Measurements from ENCODE around the gene MEGF11. TPM values are rescaled to one million over a fixed set of nuclear protein-coding genes. Genes with fewer than 3 reads are reported as not detected.
"Not testable (repeated sequence)": the region's sequence is repeated elsewhere in the genome, so short reads cannot be mapped to it uniquely, and the experiment has no call there.

The MEGF11 gene
- total and polyA plus RNA-seq, 10 donors: 0.02 to 0.61 (median 0.23) TPM; not detected in 4

GRCh38 chr15:66249605-66250174 is 3.9 kb downstream of the MEGF11 start:
- intact Hi-C loops (cut with DNase I; ENCODE audit: low total_unique reads): no loop called here

DNA sequence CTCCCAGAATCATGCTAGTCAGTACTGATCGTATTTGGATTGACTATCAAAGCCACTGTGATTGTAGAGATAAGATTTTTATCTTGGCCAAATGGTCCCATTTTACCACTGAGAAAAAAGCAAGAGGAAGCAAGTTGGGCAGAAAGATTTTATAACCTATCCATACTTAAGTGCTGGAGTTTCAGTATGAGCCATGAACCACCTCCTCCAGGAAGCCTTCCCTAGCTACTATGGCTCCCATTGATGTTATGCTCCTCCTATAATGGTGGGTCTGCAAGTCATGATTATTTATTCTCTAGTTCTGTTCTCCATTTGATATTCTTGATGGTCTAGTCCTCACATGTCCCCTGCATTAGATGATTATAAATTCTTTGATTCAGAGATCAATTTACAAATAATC is 6.6 kb downstream of the MEGF11 start:
- intact Hi-C loops (cut with DNase I; ENCODE audit: low total_unique reads): no loop called here
- Histone ChIP-seq H3K4me1 (peaks cover 3 to 9% (median 6%) of the 10 kb centered on the region in 6 donors), H3K27me3 (replicated peaks in 1 of 7) (peaks cover 0 to 52% (median 10%) of the 10 kb centered on the region in 7 donors), H3K36me3 (no peaks in the 10 kb centered on the region), H3K4me3 (no peak overlapping the region), H3K27ac (no peak overlapping the region), H3K9me3 (no peaks in the 10 kb centered on the region)
- TF ChIP-seq, protein P1, sequence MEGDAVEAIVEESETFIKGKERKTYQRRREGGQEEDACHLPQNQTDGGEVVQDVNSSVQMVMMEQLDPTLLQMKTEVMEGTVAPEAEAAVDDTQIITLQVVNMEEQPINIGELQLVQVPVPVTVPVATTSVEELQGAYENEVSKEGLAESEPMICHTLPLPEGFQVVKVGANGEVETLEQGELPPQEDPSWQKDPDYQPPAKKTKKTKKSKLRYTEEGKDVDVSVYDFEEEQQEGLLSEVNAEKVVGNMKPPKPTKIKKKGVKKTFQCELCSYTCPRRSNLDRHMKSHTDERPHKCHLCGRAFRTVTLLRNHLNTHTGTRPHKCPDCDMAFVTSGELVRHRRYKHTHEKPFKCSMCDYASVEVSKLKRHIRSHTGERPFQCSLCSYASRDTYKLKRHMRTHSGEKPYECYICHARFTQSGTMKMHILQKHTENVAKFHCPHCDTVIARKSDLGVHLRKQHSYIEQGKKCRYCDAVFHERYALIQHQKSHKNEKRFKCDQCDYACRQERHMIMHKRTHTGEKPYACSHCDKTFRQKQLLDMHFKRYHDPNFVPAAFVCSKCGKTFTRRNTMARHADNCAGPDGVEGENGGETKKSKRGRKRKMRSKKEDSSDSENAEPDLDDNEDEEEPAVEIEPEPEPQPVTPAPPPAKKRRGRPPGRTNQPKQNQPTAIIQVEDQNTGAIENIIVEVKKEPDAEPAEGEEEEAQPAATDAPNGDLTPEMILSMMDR (IDR thresholded peaks at IDR 0.05 in 8 of 11, conservative IDR thresholded peaks at IDR 0.05 in 3 of 11): no peak
- no peak for TF ChIP-seq POLR2A (IDR thresholded peaks at IDR 0.05)
- no peak for TF ChIP-seq POLR2AphosphoS5 (IDR thresholded peaks at IDR 0.05)
- no peak for DNase-seq
- 69 to 85% (median 80%) methylated on average over 1 of the region's 1 CpG for WGBS, 5 donors

More at GRCh38 chr15:66249605-66250174, 3.9 kb downstream of the MEGF11 start:
- Histone ChIP-seq H3K27ac (no peak overlapping the region), H3K4me3 (no peak overlapping the region), H3K27me3 (replicated peaks in 1 of 7) (peaks cover 0 to 67% (median 37%) of the 10 kb centered on the region in 7 donors), H3K9me3 (no peaks in the 10 kb centered on the region), H3K36me3 (no peaks in the 10 kb centered on the region), H3K4me1 (peaks cover 24 to 36% (median 31%) of the 10 kb centered on the region in 6 donors)
- no peak for DNase-seq
- WGBS, 5 donors: 83 to 93% (median 91%) methylated on average over 2 of the region's 2 CpGs
- TF ChIP-seq POLR2AphosphoS5 (IDR thresholded peaks at IDR 0.05) (no peak), POLR2A (IDR thresholded peaks at IDR 0.05) (no peak)
- TF ChIP-seq, protein P1 (IDR thresholded peaks at IDR 0.05 in 8 of 11, conservative IDR thresholded peaks at IDR 0.05 in 3 of 11): no peak

GRCh38 chr15:66245832-66246231 is 7.7 kb downstream of the MEGF11 start:
- 78 to 93% (median 83%) methylated on average over 5 of the region's 5 CpGs for WGBS, 5 donors
- H3K9me3 ChIP-seq; H3K36me3 ChIP-seq; H3K4me3 ChIP-seq; DNase-seq; H3K4me1 ChIP-seq; intact Hi-C loops (cut with DNase I; ENCODE audit: low total_unique reads); H3K27ac ChIP-seq: not testable (repeated sequence)
- peaks cover 0 to 48% (median under 1%) of the 10 kb centered on the region in 7 donors for H3K27me3 ChIP-seq (replicated peaks in 1 of 7)

GRCh38 chr15:66241908-66242285 is 11.7 kb downstream of the MEGF11 start:
- no peak for TF ChIP-seq POLR2A (IDR thresholded peaks at IDR 0.05)
- TF ChIP-seq, protein P1 (IDR thresholded peaks at IDR 0.05 in 8 of 11, conservative IDR thresholded peaks at IDR 0.05 in 3 of 11): no peak
- TF ChIP-seq POLR2AphosphoS5 (IDR thresholded peaks at IDR 0.05): no peak
- Histone ChIP-seq H3K27me3 (replicated peaks in 1 of 7) (peaks cover 0 to 36% (median 0%) of the 10 kb centered on the region in 7 donors), H3K4me3 (no peak overlapping the region), H3K9me3 (no peaks in the 10 kb centered on the region), H3K4me1 (no peaks in the 10 kb centered on the region), H3K27ac (no peak overlapping the region), H3K36me3 (no peaks in the 10 kb centered on the region)
- DNase-seq: no peak
- intact Hi-C loops (cut with DNase I; ENCODE audit: low total_unique reads): no loop called here
- WGBS, 5 donors: 50 to 100% (median 97%) methylated on average over 1 of the region's 1 CpG
